HFFc6 (cell line): ENCODE measurements around the gene HEATR5B. TPM values are rescaled to one million over a fixed set of nuclear protein-coding genes. Genes with fewer than 3 reads are reported as not detected.
"Not testable (repeated sequence)": the region's sequence is repeated elsewhere in the genome, so short reads cannot be mapped to it uniquely, and the experiment has no call there.

Experiments
- DNase-seq: peaks from one replicate; pipeline ENCODE4 v3.0.0-alpha.2; 2018
- H3K27ac Mint-ChIP-seq: 2 replicates; pipeline ENCODE4 v1.8.0; 2020; ENCODE audit warnings: mild to moderate bottlenecking, mixed read lengths
- H3K27me3 Mint-ChIP-seq: 2 replicates; pipeline ENCODE4 v1.8.0; 2021; ENCODE audit warnings: mild to moderate bottlenecking, moderate library complexity, mixed read lengths; ENCODE audit not compliant: insufficient read depth
- H3K36me3 Mint-ChIP-seq: 2 replicates; pipeline ENCODE4 v1.8.0; 2021; ENCODE audit warnings: low read depth, mixed read lengths
- H3K4me1 Mint-ChIP-seq: 2 replicates; pipeline ENCODE4 v1.8.0; 2020; ENCODE audit warnings: low read depth, mixed read lengths
- H3K4me3 Mint-ChIP-seq: 2 replicates; pipeline ENCODE4 v1.8.0; 2020; ENCODE audit warnings: mild to moderate bottlenecking, moderate library complexity, mixed read lengths
- H3K9me3 Mint-ChIP-seq: 2 replicates; pipeline ENCODE4 v1.8.0; 2020; ENCODE audit warnings: mild to moderate bottlenecking, mixed read lengths
- total RNA-seq, 6 experiments: library from RNA; stranded (reverse); fragmentation: NEBNext Ultra II Directional; extraction: Animal tissue kit (Norgen Biotek cat#: 25700); gene quantifications; 2 replicates in 1 of 6; 3 replicates in 5 of 6; pipeline ENCODE4 v1.2.3, GENCODE V29; 2021
- TF ChIP-seq, protein P1 (sequence below): fragments of 200-600 bp; sonication (generic); IDR thresholded peaks from 2 replicates; pipeline ENCODE4 v1.5.0; 2021; ENCODE audit warnings: antibody characterized with exemption, mild to moderate bottlenecking

HEATR5B gene
- total RNA-seq, 6 experiments from 2014 or later: 9.9 to 12.5 (median 12.1) TPM

DNA sequence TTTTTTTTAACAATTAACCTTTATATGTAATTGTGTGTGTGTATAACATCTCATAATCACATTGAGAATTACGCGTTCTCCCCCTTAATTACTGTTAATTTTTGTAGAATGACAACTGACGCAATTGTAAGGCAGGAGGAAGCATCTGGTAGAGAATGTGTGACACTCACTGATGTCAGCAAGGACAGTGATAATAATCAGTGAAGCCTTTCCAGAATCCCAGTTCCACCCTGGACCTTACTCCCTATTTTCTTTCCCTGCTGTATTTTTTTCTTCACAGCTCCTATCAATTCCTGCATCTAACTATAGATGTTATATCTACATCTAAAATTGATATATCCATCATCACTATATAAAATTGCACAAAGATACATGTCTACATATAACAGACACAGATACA lies 101.7 kb downstream of the HEATR5B start:
- Mint-ChIP-seq H3K27ac (no peak overlapping the region), H3K9me3 (no peaks in the 10 kb centered on the region), H3K4me3 (no peak overlapping the region), H3K36me3 (peaks cover 20% of the 10 kb centered on the region), H3K4me1 (no peaks in the 10 kb centered on the region), H3K27me3 (peaks cover 1% of the 10 kb centered on the region; the same call in 1 of the 2 replicates)
- no peak for DNase-seq
- TF ChIP-seq, protein P1, sequence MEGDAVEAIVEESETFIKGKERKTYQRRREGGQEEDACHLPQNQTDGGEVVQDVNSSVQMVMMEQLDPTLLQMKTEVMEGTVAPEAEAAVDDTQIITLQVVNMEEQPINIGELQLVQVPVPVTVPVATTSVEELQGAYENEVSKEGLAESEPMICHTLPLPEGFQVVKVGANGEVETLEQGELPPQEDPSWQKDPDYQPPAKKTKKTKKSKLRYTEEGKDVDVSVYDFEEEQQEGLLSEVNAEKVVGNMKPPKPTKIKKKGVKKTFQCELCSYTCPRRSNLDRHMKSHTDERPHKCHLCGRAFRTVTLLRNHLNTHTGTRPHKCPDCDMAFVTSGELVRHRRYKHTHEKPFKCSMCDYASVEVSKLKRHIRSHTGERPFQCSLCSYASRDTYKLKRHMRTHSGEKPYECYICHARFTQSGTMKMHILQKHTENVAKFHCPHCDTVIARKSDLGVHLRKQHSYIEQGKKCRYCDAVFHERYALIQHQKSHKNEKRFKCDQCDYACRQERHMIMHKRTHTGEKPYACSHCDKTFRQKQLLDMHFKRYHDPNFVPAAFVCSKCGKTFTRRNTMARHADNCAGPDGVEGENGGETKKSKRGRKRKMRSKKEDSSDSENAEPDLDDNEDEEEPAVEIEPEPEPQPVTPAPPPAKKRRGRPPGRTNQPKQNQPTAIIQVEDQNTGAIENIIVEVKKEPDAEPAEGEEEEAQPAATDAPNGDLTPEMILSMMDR: no peak

DNA sequence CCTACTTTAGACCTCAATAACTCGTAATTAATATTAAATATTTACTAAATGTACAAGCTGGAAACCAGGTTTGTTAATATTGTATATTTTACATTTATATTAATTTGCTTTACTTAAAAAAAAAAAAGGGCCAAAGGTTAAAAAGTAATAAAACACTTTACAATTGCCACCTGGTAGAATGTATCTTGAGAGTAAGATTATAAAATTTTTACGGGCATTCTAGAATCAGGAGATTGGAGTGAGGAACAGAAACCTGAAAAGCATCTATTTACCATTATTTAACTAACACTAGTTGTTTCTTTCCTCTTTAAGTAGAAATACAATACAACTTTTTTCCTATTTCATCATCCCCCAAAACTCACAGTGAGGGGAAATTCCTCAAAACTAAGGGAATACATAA lies 102.3 kb downstream of the HEATR5B start:
- no peak overlapping the region for H3K27ac Mint-ChIP-seq
- TF ChIP-seq, protein P1: no peak
- peaks cover 20% of the 10 kb centered on the region for H3K36me3 Mint-ChIP-seq
- peaks cover 1% of the 10 kb centered on the region; the same call in 1 of the 2 replicates for H3K27me3 Mint-ChIP-seq
- no peaks in the 10 kb centered on the region for H3K9me3 Mint-ChIP-seq
- H3K4me1 Mint-ChIP-seq: no peaks in the 10 kb centered on the region
- no peak for DNase-seq
- H3K4me3 Mint-ChIP-seq: no peak overlapping the region

GRCh38 chr2:36979007-36979406 lies 105.2 kb downstream of the HEATR5B start:
- peaks cover 20% of the 10 kb centered on the region for H3K36me3 Mint-ChIP-seq
- not testable (repeated sequence) for DNase-seq, H3K9me3 Mint-ChIP-seq, H3K27me3 Mint-ChIP-seq, H3K4me1 Mint-ChIP-seq, H3K4me3 Mint-ChIP-seq, H3K27ac Mint-ChIP-seq

DNA sequence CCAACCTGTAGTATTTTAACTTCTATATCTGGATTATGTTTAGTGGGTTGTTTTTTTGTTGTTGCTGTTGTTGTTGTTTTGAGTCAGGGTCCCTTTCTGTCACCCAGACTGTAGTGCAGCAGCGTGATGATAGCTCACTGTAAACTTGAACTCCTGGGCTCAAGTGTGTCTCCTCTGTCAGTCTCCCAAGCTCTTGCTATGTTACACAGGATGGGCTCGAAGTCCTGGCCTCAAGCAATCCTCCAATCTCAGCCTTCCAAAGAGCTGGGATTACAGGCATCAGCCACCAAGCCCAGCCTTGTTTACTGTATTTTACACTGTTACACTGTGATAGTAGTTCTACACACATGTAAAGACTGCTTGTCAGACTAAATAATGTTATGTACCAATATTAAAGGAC lies 108.1 kb downstream of the HEATR5B start:
- Mint-ChIP-seq H3K9me3 (no peaks in the 10 kb centered on the region), H3K4me3 (no peak overlapping the region), H3K36me3 (peaks cover 20% of the 10 kb centered on the region), H3K4me1 (no peaks in the 10 kb centered on the region), H3K27ac (no peak overlapping the region), H3K27me3 (peaks cover 1% of the 10 kb centered on the region; the same call in 1 of the 2 replicates)
- TF ChIP-seq, protein P1: no peak
- DNase-seq: no peak

- H3K9me3 Mint-ChIP-seq: no peaks in the 10 kb centered on the region
- no peaks in the 10 kb centered on the region for H3K4me1 Mint-ChIP-seq
- H3K27me3 Mint-ChIP-seq: peaks cover 1% of the 10 kb centered on the region; the same call in 1 of the 2 replicates
- no peak overlapping the region for H3K4me3 Mint-ChIP-seq
- H3K36me3 Mint-ChIP-seq: peaks cover 20% of the 10 kb centered on the region
- H3K27ac Mint-ChIP-seq: no peak overlapping the region
- no peak for DNase-seq
- TF ChIP-seq, protein P1: no peak
Observed at GRCh38 chr2:36975306-36975705, 108.9 kb downstream of the HEATR5B start.

- DNase-seq: no peak
- no peaks in the 10 kb centered on the region for H3K27me3 Mint-ChIP-seq
- no peak overlapping the region for H3K4me3 Mint-ChIP-seq
- no peak overlapping the region for H3K27ac Mint-ChIP-seq
- peaks cover 6% of the 10 kb centered on the region for H3K36me3 Mint-ChIP-seq
- no peaks in the 10 kb centered on the region for H3K9me3 Mint-ChIP-seq
- TF ChIP-seq, protein P1: no peak
- no peaks in the 10 kb centered on the region for H3K4me1 Mint-ChIP-seq
Observed at GRCh38 chr2:36973320-36973719, 110.9 kb downstream of the HEATR5B start.
